Right renal pelvis (tissue), 4 donors: ENCODE results near the gene ADAMTS18. TPM values are rescaled to one million over a fixed set of nuclear protein-coding genes. Genes with fewer than 3 reads are reported as not detected.
"Not testable (repeated sequence)": the region's sequence is repeated elsewhere in the genome, so short reads cannot be mapped to it uniquely, and the experiment has no call there.

Experiments used
- DNase-seq, 4 donors: peaks; one replicate each; pipeline ENCODE4 v3.0.0-alpha.2; 2013; ENCODE audit warnings: low read depth in 4 of 4, low spot score in 3 of 4, missing footprints in 1 of 4
- polyA plus RNA-seq, 4 donors: library from polyadenylated mRNA; unstranded; fragments of 120-200 nt; gene quantifications; one replicate each; pipeline ENCODE4 v1.2.1, GENCODE V29; 2013; ENCODE audit not compliant: insufficient read length in 4 of 4

The ADAMTS18 gene
- polyA plus RNA-seq, 4 donors: 2.7 to 6.2 (median 4.2) TPM

DNA sequence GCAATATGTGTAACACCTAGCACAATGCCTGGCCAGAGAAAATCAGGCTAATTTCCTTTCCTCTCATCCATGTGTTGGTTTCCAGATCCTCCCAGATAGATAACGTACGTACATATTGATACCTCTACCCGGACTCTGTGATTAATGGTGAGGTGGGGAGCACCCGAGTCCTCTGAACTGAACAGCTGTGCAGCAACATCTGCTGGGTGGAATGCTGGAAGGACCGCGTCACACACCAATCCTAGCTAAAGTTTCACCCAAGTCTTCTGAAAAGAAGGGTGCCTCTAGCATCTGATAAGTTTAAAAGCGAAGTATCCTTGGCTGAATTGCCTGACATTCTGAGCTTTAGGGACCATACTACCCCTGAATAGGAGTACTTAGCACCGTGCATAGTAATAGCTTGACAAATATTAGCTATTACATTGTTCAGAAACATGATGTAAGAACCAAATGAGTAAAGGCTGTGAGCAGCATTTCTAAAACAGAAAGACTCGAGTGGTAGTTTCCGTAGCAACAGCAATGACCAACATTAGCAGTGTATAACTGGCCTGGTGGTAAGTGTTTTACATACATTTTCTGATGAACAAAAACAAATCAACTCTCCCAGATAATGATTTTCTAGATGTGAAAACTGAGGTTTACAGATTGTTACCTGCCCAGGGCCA, 144.3 kb downstream of the ADAMTS18 start:
- DNase-seq: no peak

DNA sequence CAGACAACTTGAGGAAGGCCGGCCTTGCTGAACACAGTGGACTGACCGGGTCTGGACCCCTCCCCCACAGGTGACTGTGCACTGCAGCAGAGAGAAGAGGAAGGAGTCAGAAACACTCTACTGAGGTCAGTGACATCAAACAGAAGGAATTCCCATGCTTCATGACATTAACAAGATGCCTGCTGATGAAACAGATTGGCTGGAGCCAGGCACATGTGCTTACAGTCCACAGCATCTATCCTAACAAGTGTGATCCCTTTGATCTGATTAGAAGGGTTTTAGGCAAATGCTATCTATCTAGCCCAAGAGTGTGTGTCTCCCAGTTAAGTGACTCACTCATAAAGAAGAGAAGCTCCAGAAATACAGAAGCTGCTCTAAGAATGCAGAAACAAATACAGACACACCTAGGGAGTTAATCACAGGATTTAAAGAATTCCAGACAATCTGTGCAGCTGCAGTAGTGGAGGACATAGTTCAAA, 145.5 kb downstream of the ADAMTS18 start:
- no peak for DNase-seq

- DNase-seq: no peak
Observed at GRCh38 chr16:77288222-77288621, 146.6 kb downstream of the ADAMTS18 start.

GRCh38 chr16:77285676-77286075, 149.2 kb downstream of the ADAMTS18 start:
- no peak for DNase-seq

GRCh38 chr16:77282345-77282744, 152.5 kb downstream of the ADAMTS18 start:
- DNase-seq: no peak

GRCh38 chr16:77279316-77279715, 155.5 kb downstream of the ADAMTS18 start:
- DNase-seq: not testable (repeated sequence)

DNA sequence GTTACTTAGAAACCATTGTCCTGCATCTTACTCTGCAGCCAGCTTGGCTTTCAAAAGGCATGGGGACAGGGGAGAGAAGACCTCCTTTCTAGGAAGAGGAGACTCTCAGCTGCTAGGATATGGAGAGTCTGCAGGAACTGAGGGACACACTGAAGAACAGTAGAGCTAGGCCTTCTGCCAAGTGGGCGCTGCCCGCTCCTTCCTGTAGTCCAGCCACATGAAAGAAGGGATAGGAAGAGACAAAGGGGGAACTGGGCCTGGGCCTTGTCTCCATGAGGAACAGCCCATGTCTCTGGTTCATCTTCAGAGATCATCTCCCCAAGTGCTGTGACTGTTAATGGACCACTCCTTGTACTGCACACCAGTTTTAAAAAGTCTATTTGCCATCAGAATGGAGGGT, 157.3 kb downstream of the ADAMTS18 start:
- DNase-seq: no peak

DNA sequence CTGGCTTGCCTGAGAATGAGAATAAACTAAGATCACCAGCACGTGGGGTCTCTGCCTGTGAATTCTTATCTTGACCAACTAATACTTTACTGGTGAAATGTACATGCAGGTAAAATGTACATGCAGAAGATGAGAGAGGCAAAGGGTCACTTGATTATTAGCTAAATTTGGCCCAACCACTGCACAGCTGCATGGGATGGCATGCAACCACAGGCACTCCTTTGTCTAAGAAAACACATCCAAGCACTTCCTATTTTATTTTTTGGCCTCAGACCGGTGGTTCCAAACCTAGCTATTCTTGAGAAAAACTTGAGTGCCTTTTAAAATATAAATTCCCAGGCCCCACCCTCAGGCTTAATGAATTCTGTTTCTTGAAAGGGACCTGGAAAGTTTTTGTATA, 157.7 kb downstream of the ADAMTS18 start:
- DNase-seq: no peak

- no peak for DNase-seq
Observed at GRCh38 chr16:77276661-77277060, 158.2 kb downstream of the ADAMTS18 start.

DNA sequence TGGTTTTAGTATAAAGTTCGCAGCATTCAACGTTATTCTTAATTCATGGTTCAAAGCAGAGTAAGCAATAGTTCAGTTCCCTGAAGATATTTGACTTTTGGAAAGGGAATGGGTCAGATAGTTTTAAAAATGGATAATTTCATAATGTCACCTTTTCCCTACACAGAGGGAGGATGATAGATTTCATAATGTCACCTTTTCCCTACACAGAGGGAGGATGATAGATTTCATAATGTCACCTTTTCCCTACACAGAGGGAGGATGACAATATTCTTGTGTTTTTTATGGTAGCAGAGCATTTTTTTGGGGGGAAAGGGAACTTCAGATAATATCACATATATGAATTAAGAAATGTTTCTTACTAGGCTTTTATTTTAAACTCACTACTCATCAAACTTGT, 159.5 kb downstream of the ADAMTS18 start:
- not testable (repeated sequence) for DNase-seq

- DNase-seq: no peak
Observed at GRCh38 chr16:77273815-77274214, 161.0 kb downstream of the ADAMTS18 start.

DNA sequence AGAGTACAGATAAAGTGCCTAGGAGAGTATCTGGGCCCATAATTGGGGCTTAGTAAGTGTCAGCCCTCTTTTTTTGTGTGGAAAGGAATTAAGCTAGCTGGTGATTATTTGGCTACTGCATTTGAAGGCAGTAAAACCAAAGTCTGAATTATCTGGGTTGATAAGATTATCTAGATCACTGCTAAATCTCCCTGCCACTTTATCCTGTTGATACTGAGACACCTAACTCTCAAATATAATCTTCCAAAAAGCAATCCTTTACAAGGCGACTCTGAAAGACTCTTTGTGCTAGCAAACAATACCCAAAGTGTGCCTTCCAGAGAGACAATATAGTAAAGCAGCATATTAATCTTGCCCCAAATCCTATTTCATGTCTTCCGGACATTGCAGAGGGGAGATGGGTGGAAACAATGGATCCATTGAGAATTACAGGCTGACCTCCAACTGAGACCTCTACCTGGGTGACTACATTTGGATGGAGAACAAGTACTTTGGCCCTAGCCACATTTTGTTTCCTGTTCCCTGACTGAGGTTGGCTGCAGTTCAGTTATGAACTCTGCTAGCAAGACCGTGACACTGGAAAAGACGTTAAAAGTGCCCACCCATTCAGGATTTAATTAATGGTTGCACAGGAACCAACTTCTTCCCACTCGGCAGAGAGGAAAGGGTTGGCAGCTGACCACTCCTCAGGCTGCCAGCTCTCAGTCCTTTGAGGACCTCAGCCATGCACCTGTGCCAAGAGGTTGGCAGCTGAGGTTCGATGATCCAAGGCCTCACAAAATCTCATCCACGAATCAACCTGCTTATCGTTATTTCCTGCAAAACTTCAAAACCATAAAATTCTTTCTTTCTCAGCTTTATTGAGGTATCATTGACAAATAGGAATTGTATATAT, 163.1 kb downstream of the ADAMTS18 start:
- DNase-seq: no peak

DNA sequence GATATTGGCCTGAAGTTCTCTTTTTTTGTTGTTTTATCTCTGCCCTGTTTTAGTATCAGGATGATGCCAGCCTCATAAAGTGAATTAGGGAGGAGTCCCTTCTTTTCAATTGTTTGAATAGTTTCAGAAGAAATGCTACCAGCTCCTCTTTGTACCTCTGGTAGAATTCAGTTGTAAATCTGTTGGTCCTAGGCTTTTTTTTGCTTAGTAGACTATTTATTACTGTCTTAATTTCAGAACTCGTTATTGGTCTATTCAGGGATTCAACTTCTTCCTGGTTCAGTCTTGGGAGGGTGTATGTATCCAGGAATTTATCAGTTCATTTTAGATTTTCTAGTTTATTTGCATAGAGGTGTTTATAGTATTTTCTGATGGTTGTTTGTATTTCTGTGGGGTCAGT, 168.6 kb downstream of the ADAMTS18 start:
- DNase-seq: not testable (repeated sequence)

GRCh38 chr16:77262971-77263370, 171.9 kb downstream of the ADAMTS18 start:
- no peak for DNase-seq

DNA sequence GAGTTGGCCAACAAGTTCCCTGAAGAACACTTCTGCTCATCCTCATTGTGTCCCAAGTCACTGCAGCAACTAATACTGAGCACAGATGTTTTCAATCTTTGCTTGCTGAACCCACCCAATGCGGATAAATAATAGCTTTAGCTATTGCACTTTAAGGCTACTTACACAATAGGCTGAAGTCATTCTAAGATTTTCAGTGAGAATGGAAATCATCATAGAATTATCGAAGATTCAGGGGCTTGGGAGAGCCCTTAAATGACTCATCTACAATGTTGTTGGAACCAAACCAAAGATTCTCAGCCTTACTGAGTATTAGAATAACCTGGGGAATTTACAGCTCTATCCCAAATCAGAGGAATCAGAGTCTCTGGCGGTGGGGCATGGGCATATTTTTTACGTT, 184.4 kb downstream of the ADAMTS18 start:
- DNase-seq: no peak

DNA sequence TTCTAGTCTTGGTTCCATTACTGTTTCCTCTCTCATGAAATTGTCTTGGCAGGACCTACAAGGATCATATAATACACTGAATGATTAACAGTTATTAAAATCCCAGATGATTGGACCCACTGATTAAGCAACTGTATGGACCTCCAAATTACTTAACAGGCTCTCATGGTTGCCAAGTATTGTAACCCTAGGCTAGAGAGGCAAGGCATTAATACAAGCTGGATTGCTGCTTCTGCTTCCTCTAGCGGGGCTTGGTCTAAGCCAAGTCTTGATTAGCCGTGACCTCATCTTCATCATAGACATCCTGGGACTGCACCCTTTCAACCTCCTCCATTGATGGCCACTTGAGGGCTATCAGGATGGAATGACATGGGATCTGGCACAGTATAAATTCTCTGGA, 188.7 kb downstream of the ADAMTS18 start:
- no peak for DNase-seq

GRCh38 chr16:77242471-77242870, 192.4 kb downstream of the ADAMTS18 start:
- DNase-seq: not testable (repeated sequence)

GRCh38 chr16:77238593-77238992, 196.2 kb downstream of the ADAMTS18 start:
- no peak for DNase-seq

DNA sequence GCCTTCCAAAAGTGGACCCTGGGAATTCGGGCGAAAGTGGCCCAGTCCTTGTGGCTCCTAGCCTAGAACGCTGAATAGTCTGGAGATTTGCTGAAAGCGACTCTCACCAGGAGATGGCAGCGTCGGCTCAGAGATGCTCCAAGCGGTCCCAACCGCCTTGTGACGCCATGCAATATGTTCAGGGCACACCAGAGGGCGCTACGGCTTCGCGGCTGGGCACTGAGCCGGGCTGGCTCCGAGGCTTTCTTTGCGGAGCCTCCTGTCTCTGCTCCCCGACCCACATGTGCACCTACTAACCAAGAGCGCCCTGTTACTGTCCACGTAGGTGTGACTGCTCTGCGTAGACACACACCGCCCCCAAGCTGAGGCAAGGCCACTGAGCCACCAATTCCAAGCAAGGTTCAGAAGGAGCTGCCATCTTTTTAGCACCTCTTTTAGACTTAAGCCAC, 198.7 kb downstream of the ADAMTS18 start:
- peak; percentile 60 to 86 (median 71) for DNase-seq

GRCh38 chr16:77234611-77235010, 200.2 kb downstream of the ADAMTS18 start:
- DNase-seq: no peak

- DNase-seq: no peak
Observed at GRCh38 chr16:77233799-77234519, 200.9 kb downstream of the ADAMTS18 start.
